RWPE2 (cell line): ENCODE data around the gene LCN1.
"Not testable (repeated sequence)": the region's sequence is repeated elsewhere in the genome, so short reads cannot be mapped to it uniquely, and the experiment has no call there.

Experiments
- ATAC-seq: fragments of 200-7000 bp; cut with Tn5 transposase; 3 replicates; pipeline ENCODE4 v1.9.1; 2021; ENCODE audit warnings: low read depth
- DNase-seq: peaks from one replicate; pipeline ENCODE4 v3.0.0-alpha.2; 2020; ENCODE audit warnings: low spot score
- H3K27ac ChIP-seq: fragments of 450-650 bp; 2 replicates; pipeline ENCODE4 v1.5.1; 2017; ENCODE audit warnings: mild to moderate bottlenecking; ENCODE audit not compliant: poor library complexity, severe bottlenecking
- H3K27me3 ChIP-seq: fragments of 250-450 bp; sonication (Bioruptor Pico); 2 replicates; pipeline ENCODE4 v1.5.1; 2021; ENCODE audit warnings: mild to moderate bottlenecking, moderate library complexity; ENCODE audit not compliant: insufficient read depth, poor library complexity, severe bottlenecking
- H3K36me3 ChIP-seq: fragments of 250-450 bp; sonication (Bioruptor Pico); 2 replicates; pipeline ENCODE4 v1.5.1; 2020; ENCODE audit warnings: low read depth, mild to moderate bottlenecking, moderate library complexity
- H3K4me1 ChIP-seq: fragments of 250-450 bp; sonication (Bioruptor Pico); 2 replicates; pipeline ENCODE4 v1.5.1; 2021; ENCODE audit warnings: mild to moderate bottlenecking, moderate library complexity; ENCODE audit not compliant: insufficient read depth, poor library complexity, severe bottlenecking
- H3K4me3 ChIP-seq: fragments of 250-450 bp; sonication (Bioruptor Pico); 2 replicates; pipeline ENCODE4 v1.5.1; 2021; ENCODE audit warnings: mild to moderate bottlenecking, moderate library complexity; ENCODE audit not compliant: severe bottlenecking
- H3K9me3 ChIP-seq: fragments of 250-450 bp; sonication (Bioruptor Pico); 2 replicates; pipeline ENCODE4 v1.5.1; 2021; ENCODE audit warnings: mild to moderate bottlenecking, moderate library complexity; ENCODE audit not compliant: severe bottlenecking
- CTCF ChIP-seq: fragments of 450-650 bp; IDR thresholded peaks from one replicate; pipeline ENCODE4 v1.5.1; 2017; ENCODE audit warnings: mild to moderate bottlenecking, moderate library complexity; ENCODE audit not compliant: poor library complexity, severe bottlenecking

Gene LCN1

GRCh38 chr9:135512241-135512603 lies 9.0 kb upstream of the LCN1 start:
- Histone ChIP-seq H3K4me1 (no peaks in the 10 kb centered on the region), H3K4me3 (no peak overlapping the region), H3K27ac (no peak overlapping the region), H3K9me3 (no peaks in the 10 kb centered on the region), H3K27me3 (no peaks in the 10 kb centered on the region), H3K36me3 (no peaks in the 10 kb centered on the region)
- TF ChIP-seq CTCF: no peak
- ATAC-seq (no peak), DNase-seq (peak; percentile 4)

GRCh38 chr9:135512904-135513303 lies 8.3 kb upstream of the LCN1 start:
- TF ChIP-seq CTCF: no peak
- ATAC-seq: no peak
- no peak overlapping the region for H3K27ac ChIP-seq

GRCh38 chr9:135513351-135513846 lies 7.8 kb upstream of the LCN1 start:
- DNase-seq (peak; percentile 40), ATAC-seq (no peak)
- Histone ChIP-seq H3K4me1 (no peaks in the 10 kb centered on the region), H3K27me3 (no peaks in the 10 kb centered on the region), H3K27ac (no peak overlapping the region), H3K4me3 (no peak overlapping the region), H3K9me3 (no peaks in the 10 kb centered on the region), H3K36me3 (no peaks in the 10 kb centered on the region)
- TF ChIP-seq CTCF: no peak

More at GRCh38 chr9:135512904-135513303, 8.3 kb upstream of the LCN1 start:
- DNase-seq: peak; percentile 22
- H3K9me3 ChIP-seq: no peaks in the 10 kb centered on the region
- no peaks in the 10 kb centered on the region for H3K4me1 ChIP-seq
- H3K36me3 ChIP-seq: no peaks in the 10 kb centered on the region
- H3K4me3 ChIP-seq: no peak overlapping the region
- H3K27me3 ChIP-seq: no peaks in the 10 kb centered on the region

- not testable (repeated sequence) for ATAC-seq, H3K27ac ChIP-seq, H3K4me3 ChIP-seq, H3K36me3 ChIP-seq, H3K27me3 ChIP-seq, H3K9me3 ChIP-seq, H3K4me1 ChIP-seq
- peak; percentile 12 for DNase-seq
These were observed 7.3 kb upstream of the LCN1 start for GRCh38 chr9:135513906-135514305.

GRCh38 chr9:135514342-135515082 lies 6.7 kb upstream of the LCN1 start:
- Histone ChIP-seq H3K27ac (no peak overlapping the region), H3K36me3 (no peaks in the 10 kb centered on the region), H3K27me3 (no peaks in the 10 kb centered on the region), H3K4me3 (no peak overlapping the region), H3K4me1 (no peaks in the 10 kb centered on the region), H3K9me3 (no peaks in the 10 kb centered on the region)
- TF ChIP-seq CTCF: no peak
- ATAC-seq (no peak), DNase-seq (no peak)
